ENCODE results near the gene ABCC1.

- no peak for TF ChIP-seq EZH2 (IDR thresholded peaks at IDR 0.05; ENCODE audit: low read length)
- TF ChIP-seq, protein P1, sequence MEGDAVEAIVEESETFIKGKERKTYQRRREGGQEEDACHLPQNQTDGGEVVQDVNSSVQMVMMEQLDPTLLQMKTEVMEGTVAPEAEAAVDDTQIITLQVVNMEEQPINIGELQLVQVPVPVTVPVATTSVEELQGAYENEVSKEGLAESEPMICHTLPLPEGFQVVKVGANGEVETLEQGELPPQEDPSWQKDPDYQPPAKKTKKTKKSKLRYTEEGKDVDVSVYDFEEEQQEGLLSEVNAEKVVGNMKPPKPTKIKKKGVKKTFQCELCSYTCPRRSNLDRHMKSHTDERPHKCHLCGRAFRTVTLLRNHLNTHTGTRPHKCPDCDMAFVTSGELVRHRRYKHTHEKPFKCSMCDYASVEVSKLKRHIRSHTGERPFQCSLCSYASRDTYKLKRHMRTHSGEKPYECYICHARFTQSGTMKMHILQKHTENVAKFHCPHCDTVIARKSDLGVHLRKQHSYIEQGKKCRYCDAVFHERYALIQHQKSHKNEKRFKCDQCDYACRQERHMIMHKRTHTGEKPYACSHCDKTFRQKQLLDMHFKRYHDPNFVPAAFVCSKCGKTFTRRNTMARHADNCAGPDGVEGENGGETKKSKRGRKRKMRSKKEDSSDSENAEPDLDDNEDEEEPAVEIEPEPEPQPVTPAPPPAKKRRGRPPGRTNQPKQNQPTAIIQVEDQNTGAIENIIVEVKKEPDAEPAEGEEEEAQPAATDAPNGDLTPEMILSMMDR (optimal IDR thresholded peaks at IDR 0.05 in 1 of 3, IDR thresholded peaks at IDR 0.05 in 1 of 3, conservative IDR thresholded peaks at IDR 0.05 in 1 of 3; ENCODE audit: extremely low read depth in 1 of 3, insufficient read depth in 2 of 3, low read length in 3 of 3), result no peak
These were observed 110.6 kb downstream of the ABCC1 start for GRCh38 chr16:16059895-16060590.
